Measurements from ENCODE around the gene SLC26A3. TPM values are rescaled to one million over a fixed set of nuclear protein-coding genes. Genes with fewer than 3 reads are reported as not detected.

The SLC26A3 gene
- total RNA-seq, 4 donors from 2014 or later = 12.7 TPM; not detected in 3

GRCh38 chr7:107777702-107778101 is 25.3 kb downstream of the SLC26A3 start:
- Histone ChIP-seq H3K36me3 (no peaks in the 10 kb centered on the region), H3K27ac (no peak overlapping the region)
- in situ Hi-C loops (cut with MboI; ENCODE audit: low sequenced_read_pairs in 4 of 4) = no loop called here

GRCh38 chr7:107773027-107773426 is 30.0 kb downstream of the SLC26A3 start:
- DNase-seq = no peak
- Histone ChIP-seq H3K36me3 (no peaks in the 10 kb centered on the region), H3K4me3 (no peak overlapping the region), H3K27me3 (no peaks in the 10 kb centered on the region), H3K4me1 (no peaks in the 10 kb centered on the region), H3K27ac (no peak overlapping the region), H3K9me3 (no peaks in the 10 kb centered on the region)
- no peak for ATAC-seq
- intact Hi-C loops (cut with DNase I; ENCODE audit: low total_unique reads) (no loop called here), in situ Hi-C loops (cut with MboI; ENCODE audit: low sequenced_read_pairs in 4 of 4) (no loop called here)
- TF ChIP-seq CTCF (IDR thresholded peaks at IDR 0.05 in 4 of 5, conservative IDR thresholded peaks at IDR 0.05 in 1 of 5) (no peak), POLR2A (IDR thresholded peaks at IDR 0.05) (no peak)

More at GRCh38 chr7:107777702-107778101, 25.3 kb downstream of the SLC26A3 start:
- Histone ChIP-seq H3K4me1 (no peaks in the 10 kb centered on the region), H3K27me3 (no peaks in the 10 kb centered on the region), H3K4me3 (no peak overlapping the region), H3K9me3 (no peaks in the 10 kb centered on the region)
- TF ChIP-seq POLR2A (IDR thresholded peaks at IDR 0.05) (no peak), CTCF (IDR thresholded peaks at IDR 0.05 in 4 of 5, conservative IDR thresholded peaks at IDR 0.05 in 1 of 5) (no peak)
- intact Hi-C loops (cut with DNase I; ENCODE audit: low total_unique reads) = no loop called here
- no peak for ATAC-seq
- no peak for DNase-seq

DNA sequence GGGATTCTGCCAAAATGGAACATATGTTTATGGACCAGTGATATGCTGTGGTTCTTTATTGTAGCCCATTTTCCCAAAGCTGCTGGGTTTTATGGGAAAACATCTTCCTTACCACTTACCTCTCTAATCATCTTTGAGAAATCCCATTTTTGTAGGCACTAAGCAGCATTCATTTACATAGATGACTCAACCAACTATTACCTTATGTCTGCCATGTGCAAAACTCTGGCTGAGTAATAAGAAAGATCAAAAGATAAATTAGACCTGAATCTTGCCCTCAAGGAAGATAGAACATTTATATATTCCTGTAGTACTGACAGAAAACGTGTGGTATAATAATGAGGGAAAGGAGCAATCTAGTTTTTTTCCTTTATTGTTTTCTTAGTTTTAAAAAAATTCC is 34.8 kb downstream of the SLC26A3 start:
- no peak overlapping the region for H3K4me3 ChIP-seq
- no peaks in the 10 kb centered on the region for H3K27me3 ChIP-seq
- TF ChIP-seq CTCF (IDR thresholded peaks at IDR 0.05 in 4 of 5, conservative IDR thresholded peaks at IDR 0.05 in 1 of 5) (no peak), POLR2A (IDR thresholded peaks at IDR 0.05) (no peak)
- DNase-seq (no peak), ATAC-seq (no peak)
- no peaks in the 10 kb centered on the region for H3K4me1 ChIP-seq
- intact Hi-C loops (cut with DNase I; ENCODE audit: low total_unique reads) = no loop called here
- H3K9me3 ChIP-seq = no peaks in the 10 kb centered on the region
- in situ Hi-C loops (cut with MboI; ENCODE audit: low sequenced_read_pairs in 4 of 4) = no loop called here
- H3K27ac ChIP-seq = no peak overlapping the region
- no peaks in the 10 kb centered on the region for H3K36me3 ChIP-seq

GRCh38 chr7:107767391-107767790 is 35.6 kb downstream of the SLC26A3 start:
- TF ChIP-seq CTCF (IDR thresholded peaks at IDR 0.05 in 4 of 5, conservative IDR thresholded peaks at IDR 0.05 in 1 of 5) (no peak), POLR2A (IDR thresholded peaks at IDR 0.05) (no peak)
- intact Hi-C loops (cut with DNase I; ENCODE audit: low total_unique reads) (no loop called here), in situ Hi-C loops (cut with MboI; ENCODE audit: low sequenced_read_pairs in 4 of 4) (no loop called here)
- DNase-seq (no peak), ATAC-seq (no peak)
- no peak overlapping the region for H3K4me3 ChIP-seq
- no peaks in the 10 kb centered on the region for H3K36me3 ChIP-seq
- no peaks in the 10 kb centered on the region for H3K4me1 ChIP-seq
- no peak overlapping the region for H3K27ac ChIP-seq
- no peaks in the 10 kb centered on the region for H3K9me3 ChIP-seq
- no peaks in the 10 kb centered on the region for H3K27me3 ChIP-seq

- TF ChIP-seq POLR2A (IDR thresholded peaks at IDR 0.05) = no peak
- TF ChIP-seq CTCF (IDR thresholded peaks at IDR 0.05 in 4 of 5, conservative IDR thresholded peaks at IDR 0.05 in 1 of 5) = no peak
- Histone ChIP-seq H3K9me3 (no peaks in the 10 kb centered on the region), H3K4me1 (no peaks in the 10 kb centered on the region), H3K27me3 (no peaks in the 10 kb centered on the region), H3K27ac (no peak overlapping the region), H3K36me3 (peaks cover 0 to 69% of the 10 kb centered on the region in 2 donors), H3K4me3 (no peak overlapping the region)
- in situ Hi-C loops (cut with MboI; ENCODE audit: low sequenced_read_pairs in 4 of 4) = no loop called here
- intact Hi-C loops (cut with DNase I; ENCODE audit: low total_unique reads) = no loop called here
- ATAC-seq = no peak
- no peak for DNase-seq
These were observed 44.4 kb downstream of the SLC26A3 start for GRCh38 chr7:107758667-107759066.
